ENCODE results near the gene IFT52. TPM values are rescaled to one million over a fixed set of nuclear protein-coding genes. Genes with fewer than 3 reads are reported as not detected.

The IFT52 gene
- 42.5 TPM for polyA plus RNA-seq (2012; ENCODE audit: insufficient read depth, insufficient read length)

GRCh38 chr20:43590392-43591303 lies at the start of gene IFT52:
Gene IFT52, plus strand, starts transcription at chr20:43590937. Its CDS starts 3,762 bp downstream, at chr20:43594699.
- peak; percentile 88 for DNase-seq (ENCODE audit: low read depth, low spot score)
- peak within 1 kb of the TSS; percentile 84 for H3K4me3 ChIP-seq (ENCODE audit: low read length)

GRCh38 chr20:43541214-43541613 lies 49.5 kb upstream of the IFT52 start:
- DNase-seq (ENCODE audit: low read depth, low spot score): no peak
- no peak overlapping the region for H3K4me3 ChIP-seq (ENCODE audit: low read length)

GRCh38 chr20:43542161-43542560 lies 48.6 kb upstream of the IFT52 start:
- DNase-seq (ENCODE audit: low read depth, low spot score): no peak
- no peak overlapping the region for H3K4me3 ChIP-seq (ENCODE audit: low read length)

DNA sequence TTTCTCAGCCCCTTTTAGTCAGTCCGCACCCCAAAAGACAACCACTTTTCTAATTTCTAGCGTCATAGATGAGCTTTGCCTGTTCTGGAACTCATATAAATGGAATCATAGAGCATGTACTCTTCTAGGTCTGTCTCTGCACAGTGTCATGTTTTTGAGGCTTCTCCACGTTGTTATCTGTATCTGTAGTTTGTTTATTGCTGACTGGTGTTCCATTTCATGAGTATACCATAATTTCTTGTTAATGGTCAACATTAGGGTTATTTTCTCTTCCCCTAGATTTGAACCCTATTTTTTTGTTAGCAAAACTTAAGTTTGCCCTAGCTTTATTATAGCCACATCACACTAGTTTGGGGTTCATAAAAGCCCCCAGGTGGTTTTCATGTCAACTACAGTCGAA lies 48.1 kb upstream of the IFT52 start:
- DNase-seq (ENCODE audit: low read depth, low spot score): no peak
- no peak overlapping the region for H3K4me3 ChIP-seq (ENCODE audit: low read length)

DNA sequence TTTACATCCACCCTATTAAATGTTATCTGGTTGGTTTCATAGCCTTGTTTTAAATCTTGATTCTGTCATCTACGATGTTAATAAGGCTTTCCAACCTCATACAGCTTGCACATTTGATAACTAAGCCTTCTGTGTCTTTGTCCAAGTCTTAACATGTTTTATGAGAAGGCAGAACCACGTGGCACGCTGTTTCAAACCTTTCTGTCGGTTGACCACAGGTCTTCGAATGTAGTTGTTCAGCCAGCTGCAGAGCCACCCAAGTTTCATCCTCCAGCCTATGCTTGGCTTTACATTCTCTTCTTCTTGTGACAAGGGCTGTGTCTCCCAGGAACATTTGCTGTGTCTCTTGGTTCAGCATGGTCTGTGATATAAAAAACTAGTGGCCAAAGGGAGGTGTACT lies 47.6 kb upstream of the IFT52 start:
- no peak overlapping the region for H3K4me3 ChIP-seq (ENCODE audit: low read length)
- no peak for DNase-seq (ENCODE audit: low read depth, low spot score)

DNA sequence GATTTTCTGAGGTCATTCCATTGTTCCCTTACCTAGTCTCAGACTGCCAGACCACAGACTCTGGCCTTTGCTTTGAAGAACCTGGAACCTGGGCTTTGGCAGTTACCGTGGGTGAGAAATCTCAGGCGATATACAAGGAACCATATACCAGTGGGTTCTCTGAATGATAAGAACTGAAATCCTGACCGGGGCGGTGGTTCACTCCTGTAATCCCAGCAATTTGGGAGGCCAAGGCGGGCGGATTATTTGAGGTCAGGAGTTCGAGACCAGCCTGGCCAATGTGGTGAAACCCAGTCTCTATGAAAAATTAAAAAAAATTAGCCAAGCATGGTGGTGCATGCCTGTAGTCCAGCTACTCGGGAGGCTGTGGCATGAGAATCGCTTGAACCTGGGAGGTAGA lies 46.2 kb upstream of the IFT52 start:
- no peak overlapping the region for H3K4me3 ChIP-seq (ENCODE audit: low read length)

DNA sequence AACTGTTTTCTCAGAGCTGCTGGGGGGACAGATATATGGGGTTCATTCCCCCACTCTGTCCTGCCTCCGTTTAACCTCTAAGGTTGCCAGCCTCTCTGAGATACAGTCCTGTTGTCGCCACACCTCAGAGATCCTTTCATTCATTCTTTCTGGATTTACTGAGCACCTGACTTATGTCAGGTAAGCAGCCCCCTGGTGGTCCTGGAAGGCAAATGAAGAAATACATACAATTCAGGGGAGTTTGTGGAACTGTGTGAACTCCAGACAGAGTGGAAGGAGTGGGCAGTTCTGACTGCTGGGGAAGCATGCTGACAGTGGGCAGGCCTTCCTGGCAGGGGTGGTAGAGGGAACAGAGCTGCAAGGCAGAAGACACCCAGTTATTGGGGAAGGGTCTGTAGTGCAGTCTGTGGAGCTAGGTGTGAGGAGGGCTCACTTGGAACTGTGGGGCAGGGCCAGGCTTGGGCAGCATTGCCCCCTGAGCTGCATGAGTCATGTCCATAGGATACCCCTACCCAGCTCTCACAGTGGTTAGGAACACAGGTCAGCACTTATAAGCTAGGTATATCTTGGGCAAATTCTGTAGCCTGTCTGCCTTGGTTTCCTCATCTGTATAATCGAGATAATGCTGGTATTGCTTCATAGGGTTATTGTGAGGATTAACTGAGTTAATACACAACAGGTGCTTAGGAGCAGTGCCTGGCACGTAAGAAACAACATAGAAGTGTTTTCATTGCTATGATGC lies 44.7 kb upstream of the IFT52 start:
- no peak for DNase-seq (ENCODE audit: low read depth, low spot score)
- H3K4me3 ChIP-seq (ENCODE audit: low read length): no peak overlapping the region

More for the DNA sequence above, 46.2 kb upstream of the IFT52 start:
- DNase-seq (ENCODE audit: low read depth, low spot score): no peak

GRCh38 chr20:43548273-43548880 lies 42.4 kb upstream of the IFT52 start:
- no peak for DNase-seq (ENCODE audit: low read depth, low spot score)
- no peak overlapping the region for H3K4me3 ChIP-seq (ENCODE audit: low read length)

- H3K4me3 ChIP-seq (ENCODE audit: low read length): no peak overlapping the region
- DNase-seq (ENCODE audit: low read depth, low spot score): no peak
Measured at GRCh38 chr20:43549416-43550065, 41.2 kb upstream of the IFT52 start.

- H3K4me3 ChIP-seq (ENCODE audit: low read length): no peak overlapping the region
- no peak for DNase-seq (ENCODE audit: low read depth, low spot score)
Measured at GRCh38 chr20:43550456-43550855, 40.3 kb upstream of the IFT52 start.

DNA sequence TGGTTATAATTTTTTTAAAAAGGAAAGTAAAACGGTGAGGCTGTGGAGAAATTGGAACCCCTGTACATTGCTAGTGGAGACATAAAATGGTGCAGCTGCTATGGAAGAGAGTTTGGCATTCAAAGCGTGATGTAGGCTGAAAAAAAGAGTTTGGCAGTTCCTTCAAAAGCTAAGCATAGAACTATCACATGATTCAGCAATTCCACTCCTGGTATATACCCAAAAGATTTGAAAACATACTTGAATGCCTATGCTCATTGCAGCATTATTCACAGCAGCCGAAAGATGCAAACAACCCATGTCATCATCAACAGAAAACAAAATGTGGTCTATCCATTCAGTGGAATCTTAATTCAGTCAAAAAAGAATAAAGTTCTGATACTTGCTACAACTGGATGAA lies 36.4 kb upstream of the IFT52 start:
- H3K4me3 ChIP-seq (ENCODE audit: low read length): no peak overlapping the region
- DNase-seq (ENCODE audit: low read depth, low spot score): no peak

GRCh38 chr20:43558412-43559146 lies 32.2 kb upstream of the IFT52 start, which contains the start of gene SGK2:
Gene SGK2, plus strand, starts transcription at chr20:43559027. Its CDS starts 7,469 bp downstream, at chr20:43566496.
- no peak for DNase-seq (ENCODE audit: low read depth, low spot score)
- H3K4me3 ChIP-seq (ENCODE audit: low read length): no peak within 1 kb of the TSS

DNA sequence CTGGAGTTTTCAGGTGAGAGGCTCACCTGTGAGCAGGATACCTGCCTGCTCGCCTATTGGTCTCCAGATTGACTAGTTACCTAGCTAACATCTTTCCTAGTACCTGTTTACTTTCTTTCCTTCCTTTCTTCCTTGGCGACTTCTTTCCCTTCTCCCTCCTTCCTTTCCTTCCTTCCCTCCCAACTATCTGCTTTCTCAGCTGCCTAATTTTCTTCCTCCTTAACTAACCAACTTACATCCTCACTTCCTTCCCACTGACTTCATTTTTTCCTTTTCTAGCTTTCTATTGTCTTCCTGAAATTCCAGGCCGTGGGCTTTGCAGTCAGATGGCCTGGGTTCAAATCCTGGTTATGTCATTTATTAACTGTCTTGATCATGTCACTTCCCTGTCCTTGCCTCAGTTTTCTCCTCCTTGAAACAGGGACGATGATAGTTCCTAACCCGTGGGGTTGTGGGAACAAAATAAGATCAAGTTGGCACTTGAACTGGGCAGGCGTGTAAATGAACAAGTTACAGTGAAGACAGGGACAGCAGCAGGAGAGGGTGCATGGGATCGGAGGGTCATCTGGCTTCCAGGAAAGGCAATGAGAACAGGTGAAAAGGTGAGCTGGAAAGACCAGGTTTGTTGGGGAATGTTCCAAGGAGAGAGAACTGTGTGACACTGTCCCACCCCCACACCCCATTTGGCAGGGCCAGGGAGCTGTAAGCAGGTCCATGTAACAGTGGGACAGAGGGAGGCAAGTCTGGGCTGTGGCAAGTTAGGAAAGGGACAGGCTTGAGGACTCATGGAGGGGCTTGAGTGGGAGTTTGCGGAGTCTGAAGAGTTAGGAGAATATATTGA lies 31.4 kb upstream of the IFT52 start:
- DNase-seq (ENCODE audit: low read depth, low spot score): no peak

GRCh38 chr20:43560974-43561373 lies 29.8 kb upstream of the IFT52 start:
- DNase-seq (ENCODE audit: low read depth, low spot score): no peak
- no peak overlapping the region for H3K4me3 ChIP-seq (ENCODE audit: low read length)

More for the DNA sequence above, 31.4 kb upstream of the IFT52 start:
- no peak overlapping the region for H3K4me3 ChIP-seq (ENCODE audit: low read length)

- DNase-seq (ENCODE audit: low read depth, low spot score): no peak
- H3K4me3 ChIP-seq (ENCODE audit: low read length): no peak overlapping the region
Measured at GRCh38 chr20:43563429-43563828, 27.3 kb upstream of the IFT52 start.

- DNase-seq (ENCODE audit: low read depth, low spot score): no peak
- H3K4me3 ChIP-seq (ENCODE audit: low read length): no peak overlapping the region
Measured at GRCh38 chr20:43563991-43564390, 26.7 kb upstream of the IFT52 start.

DNA sequence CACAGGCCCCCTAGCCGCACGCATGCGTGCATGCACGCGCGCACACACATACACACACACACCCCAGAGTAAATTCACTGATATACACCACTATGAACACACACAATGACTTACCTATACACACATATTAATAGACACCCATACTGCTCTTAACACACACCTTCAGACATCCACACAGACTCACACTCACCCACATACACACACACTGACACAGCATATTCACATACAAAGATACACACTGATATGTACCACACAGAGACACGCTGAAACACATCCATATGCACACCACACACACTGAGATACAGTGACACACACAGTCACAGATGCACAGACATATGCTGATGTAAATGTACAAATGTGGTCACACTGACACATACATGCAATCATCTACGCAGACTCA lies 26.3 kb upstream of the IFT52 start:
- no peak for DNase-seq (ENCODE audit: low read depth, low spot score)
- no peak overlapping the region for H3K4me3 ChIP-seq (ENCODE audit: low read length)

Measured in Jurkat, Clone E6-1 (cell line).